Breast epithelium (tissue), 3 donors: ENCODE data around the gene HGFAC.

Experiments used
- POLR2AphosphoS5 ChIP-seq, 3 donors: sonication (generic); formaldehyde crosslinking; IDR thresholded peaks; one replicate each; pipeline ENCODE4 v1.6.1; 2017; ENCODE audit warnings: antibody characterized with exemption in 3 of 3
- TF ChIP-seq, protein P1 (sequence below), 3 donors: fragments of 450-650 bp; IDR thresholded peaks; one replicate each; pipeline ENCODE4 v1.5.1; 2016 to 2017; ENCODE audit warnings: antibody characterized with exemption in 3 of 3, mild to moderate bottlenecking in 3 of 3, moderate library complexity in 3 of 3

DNA sequence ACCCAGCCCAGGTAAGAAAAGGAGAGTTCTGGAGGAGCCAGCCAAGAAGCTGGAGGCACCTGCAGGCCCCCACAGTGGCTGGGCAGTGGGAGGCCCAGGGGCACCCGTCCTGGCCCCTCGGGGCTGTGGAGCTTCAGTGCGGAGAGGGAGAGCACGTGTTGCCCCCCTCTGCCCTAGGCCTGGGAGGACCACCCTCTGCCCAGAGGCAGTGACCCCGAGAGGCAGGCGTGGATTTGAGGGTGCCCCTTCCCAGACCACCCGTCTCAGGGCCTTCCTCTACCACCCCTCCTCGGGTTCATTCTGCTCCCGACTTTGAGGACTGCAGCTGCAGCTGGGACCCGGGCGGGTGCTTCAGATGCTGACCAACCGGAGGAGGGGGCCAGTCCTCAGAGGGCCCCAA, 12.1 kb upstream of the HGFAC start:
- TF ChIP-seq, protein P1, sequence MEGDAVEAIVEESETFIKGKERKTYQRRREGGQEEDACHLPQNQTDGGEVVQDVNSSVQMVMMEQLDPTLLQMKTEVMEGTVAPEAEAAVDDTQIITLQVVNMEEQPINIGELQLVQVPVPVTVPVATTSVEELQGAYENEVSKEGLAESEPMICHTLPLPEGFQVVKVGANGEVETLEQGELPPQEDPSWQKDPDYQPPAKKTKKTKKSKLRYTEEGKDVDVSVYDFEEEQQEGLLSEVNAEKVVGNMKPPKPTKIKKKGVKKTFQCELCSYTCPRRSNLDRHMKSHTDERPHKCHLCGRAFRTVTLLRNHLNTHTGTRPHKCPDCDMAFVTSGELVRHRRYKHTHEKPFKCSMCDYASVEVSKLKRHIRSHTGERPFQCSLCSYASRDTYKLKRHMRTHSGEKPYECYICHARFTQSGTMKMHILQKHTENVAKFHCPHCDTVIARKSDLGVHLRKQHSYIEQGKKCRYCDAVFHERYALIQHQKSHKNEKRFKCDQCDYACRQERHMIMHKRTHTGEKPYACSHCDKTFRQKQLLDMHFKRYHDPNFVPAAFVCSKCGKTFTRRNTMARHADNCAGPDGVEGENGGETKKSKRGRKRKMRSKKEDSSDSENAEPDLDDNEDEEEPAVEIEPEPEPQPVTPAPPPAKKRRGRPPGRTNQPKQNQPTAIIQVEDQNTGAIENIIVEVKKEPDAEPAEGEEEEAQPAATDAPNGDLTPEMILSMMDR (IDR thresholded peaks at IDR 0.05) = no peak
- TF ChIP-seq POLR2AphosphoS5 (IDR thresholded peaks at IDR 0.05) = no peak
